Kidney tubule cell (primary cell): ENCODE data around the gene KSR2.

Source experiments
- DNase-seq: peaks from one replicate; pipeline ENCODE4 v3.0.0-alpha.2; 2018; ENCODE audit warnings: low spot score

Gene KSR2

DNA sequence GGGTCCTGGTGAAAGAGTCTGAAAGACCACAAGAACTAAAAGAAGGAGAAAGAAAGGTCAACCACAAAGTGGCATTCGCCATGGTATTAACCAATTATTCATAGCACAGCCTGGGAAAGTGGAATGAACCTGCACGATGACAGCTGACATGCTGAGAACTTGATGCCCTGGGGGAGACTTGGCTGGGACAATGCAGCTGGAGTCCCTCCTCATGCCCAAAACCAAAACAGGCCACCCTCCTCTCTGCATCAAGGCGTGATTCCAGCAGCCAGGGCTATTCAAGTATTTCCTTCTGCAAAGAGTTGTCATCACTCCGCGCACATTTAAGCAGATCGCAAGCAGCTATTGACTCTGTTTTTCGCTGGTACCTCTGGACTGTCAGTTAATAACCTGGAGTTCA, 440.3 kb downstream of the KSR2 start:
- DNase-seq: no peak

DNA sequence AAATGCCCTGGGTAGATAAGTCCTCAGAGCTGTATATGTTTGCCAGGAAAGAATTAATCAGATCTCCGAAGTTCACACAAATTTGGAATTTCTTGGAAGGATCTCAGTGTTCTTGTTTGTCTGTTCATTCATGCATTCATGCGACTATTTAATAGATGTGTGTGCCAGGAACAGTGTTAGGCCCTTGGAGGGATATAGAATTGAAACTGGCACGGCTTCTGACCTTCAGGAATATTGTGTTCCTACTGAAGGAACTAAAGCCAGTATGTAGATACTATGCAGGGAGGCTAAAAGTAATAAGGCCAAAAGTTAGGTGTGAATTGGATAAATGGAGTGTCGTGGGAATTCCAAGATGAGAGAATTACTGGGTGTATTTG, 441.3 kb downstream of the KSR2 start:
- DNase-seq: no peak

- DNase-seq: peak; percentile 26
These were observed 441.9 kb downstream of the KSR2 start for GRCh38 chr12:117526757-117527478.

GRCh38 chr12:117525766-117526165, 443.0 kb downstream of the KSR2 start:
- no peak for DNase-seq

DNA sequence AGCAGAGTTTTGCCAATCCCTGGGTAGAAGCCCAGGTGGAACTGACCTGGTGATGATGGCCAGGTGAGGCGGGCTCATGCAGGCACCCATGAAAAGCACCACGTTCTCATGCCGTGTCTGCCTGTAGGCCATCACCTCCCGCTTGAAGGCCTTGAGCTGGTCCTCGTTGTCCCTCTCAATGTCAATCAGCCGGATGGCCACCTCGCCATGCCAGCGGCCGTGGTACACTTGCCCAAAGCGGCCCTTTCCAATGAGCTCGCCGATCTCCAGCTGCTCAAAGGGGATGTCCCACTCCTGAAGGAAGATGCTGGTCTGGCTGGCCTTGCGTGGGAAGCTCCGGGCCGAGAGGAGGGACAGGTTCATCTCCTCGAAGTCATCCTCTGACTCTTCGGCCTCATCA, 444.0 kb downstream of the KSR2 start:
- DNase-seq: no peak

GRCh38 chr12:117523971-117524370, 444.8 kb downstream of the KSR2 start:
- DNase-seq: no peak

GRCh38 chr12:117522559-117522958, 446.2 kb downstream of the KSR2 start:
- no peak for DNase-seq

DNA sequence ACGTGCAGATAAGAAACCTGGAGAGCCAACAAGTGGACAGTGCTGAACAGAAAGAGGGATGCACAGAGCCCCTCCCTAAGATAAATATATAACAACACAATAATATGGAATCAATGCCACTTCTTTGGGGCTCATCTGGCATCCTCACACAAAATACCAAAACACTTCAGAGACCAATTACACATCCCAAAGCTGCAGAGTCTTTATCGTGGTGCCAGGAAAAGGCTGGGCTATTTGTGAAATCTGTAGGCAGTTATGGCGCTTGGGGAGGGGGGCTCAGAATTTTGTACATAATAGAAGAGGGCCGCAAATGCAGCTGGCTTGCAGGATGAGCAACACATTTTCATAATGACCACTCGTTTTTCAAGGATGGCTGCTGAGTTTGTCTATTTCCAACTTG, 446.9 kb downstream of the KSR2 start:
- DNase-seq: no peak

GRCh38 chr12:117521346-117521745, 447.4 kb downstream of the KSR2 start:
- DNase-seq: no peak

DNA sequence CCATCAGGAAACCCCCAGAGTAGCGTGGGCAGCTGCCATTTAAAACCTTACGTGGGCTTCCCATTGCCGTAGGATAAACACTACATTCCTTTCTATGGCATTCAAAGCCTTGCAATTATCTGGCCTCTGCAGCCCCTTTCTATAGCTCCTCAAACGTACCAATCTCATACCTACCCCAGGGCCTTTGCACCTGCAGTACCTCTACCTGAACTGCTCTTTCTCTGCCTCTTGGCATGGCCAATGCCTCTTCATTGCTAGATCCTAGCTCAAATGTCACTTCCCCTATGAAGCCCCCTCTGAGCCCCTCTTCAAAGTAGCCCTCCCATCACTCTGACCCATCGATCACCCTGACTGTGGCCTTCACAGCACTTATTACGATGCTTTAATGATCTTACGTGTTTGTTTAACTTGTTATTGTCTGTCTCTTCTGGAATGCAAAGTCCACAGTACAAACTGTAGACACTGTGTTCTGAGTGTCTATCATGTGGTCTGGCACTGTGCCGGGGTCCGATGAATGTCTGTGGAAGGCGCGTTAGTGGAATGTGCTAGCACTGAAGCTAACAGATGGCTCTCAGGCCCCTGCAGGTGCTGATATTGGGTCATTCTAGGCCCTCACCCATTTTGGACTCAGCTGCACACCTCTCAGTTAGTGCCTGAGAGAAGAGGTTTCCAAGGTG, 450.1 kb downstream of the KSR2 start:
- DNase-seq: peak; percentile 45

DNA sequence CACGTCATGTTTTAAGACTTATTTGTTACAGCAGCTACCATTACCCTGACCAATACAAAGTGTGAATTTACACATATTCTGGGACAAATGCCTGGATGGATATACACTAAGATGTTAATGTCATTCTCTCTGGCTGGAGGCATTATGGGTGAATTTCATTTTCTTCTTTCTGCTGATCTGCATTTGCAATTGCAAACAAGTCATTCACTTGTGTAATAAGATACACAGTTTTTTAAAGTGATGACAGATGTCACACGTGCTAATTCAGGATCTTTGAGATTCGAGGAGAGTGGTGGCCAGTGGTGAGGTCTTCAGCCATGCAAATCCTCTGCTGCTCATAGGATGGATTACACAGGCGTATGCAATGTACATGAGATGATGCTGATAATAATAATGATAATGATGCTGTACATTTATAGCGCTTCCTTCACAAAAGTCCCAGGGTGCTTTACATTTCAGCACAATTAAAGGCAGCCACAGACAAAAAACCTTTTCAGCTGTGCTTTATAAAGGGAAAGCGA, 451.5 kb downstream of the KSR2 start:
- DNase-seq: no peak

GRCh38 chr12:117516034-117516433, 452.8 kb downstream of the KSR2 start:
- no peak for DNase-seq

- no peak for DNase-seq
These were observed 454.8 kb downstream of the KSR2 start for GRCh38 chr12:117514016-117514415.

DNA sequence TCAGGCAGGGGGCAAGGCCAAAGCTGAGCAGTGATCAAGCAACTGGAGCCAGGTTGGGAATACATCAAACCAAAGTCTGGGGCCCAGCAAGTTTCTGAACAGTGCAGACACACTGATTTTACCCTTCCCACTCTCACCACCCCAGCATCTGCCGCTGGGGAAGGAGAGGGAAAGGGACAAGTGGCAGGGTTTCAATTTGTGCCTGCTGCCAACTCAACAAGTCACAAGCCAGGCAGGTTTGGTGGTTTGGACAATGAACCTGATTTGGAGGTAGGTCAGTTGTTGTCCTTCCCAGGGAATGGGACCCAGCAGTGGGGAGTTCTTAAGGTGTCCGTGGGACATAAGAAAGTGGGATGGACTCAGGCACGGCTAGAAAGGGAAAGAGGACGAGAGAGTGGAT, 455.4 kb downstream of the KSR2 start:
- DNase-seq: no peak

DNA sequence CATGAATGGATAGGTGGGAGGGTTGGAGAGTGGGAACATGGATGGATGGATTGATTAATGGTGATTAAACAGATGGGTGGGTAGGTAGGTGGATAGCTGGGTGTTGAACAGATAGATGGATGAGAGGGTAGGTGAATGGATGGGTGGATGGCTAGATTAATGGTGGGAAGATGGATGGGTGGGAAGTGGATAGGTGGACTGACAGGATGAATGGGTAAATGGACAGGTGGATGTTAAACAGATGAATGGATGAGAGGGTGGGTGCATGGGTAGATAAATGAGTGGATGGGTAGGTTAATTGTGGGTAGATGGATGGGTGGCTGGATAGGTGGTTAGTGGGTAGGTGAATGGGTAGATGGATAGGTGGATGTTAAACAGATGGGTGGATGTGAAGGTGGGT, 460.3 kb downstream of the KSR2 start:
- DNase-seq: no peak

- no peak for DNase-seq
These were observed 461.2 kb downstream of the KSR2 start for GRCh38 chr12:117507548-117507947.

DNA sequence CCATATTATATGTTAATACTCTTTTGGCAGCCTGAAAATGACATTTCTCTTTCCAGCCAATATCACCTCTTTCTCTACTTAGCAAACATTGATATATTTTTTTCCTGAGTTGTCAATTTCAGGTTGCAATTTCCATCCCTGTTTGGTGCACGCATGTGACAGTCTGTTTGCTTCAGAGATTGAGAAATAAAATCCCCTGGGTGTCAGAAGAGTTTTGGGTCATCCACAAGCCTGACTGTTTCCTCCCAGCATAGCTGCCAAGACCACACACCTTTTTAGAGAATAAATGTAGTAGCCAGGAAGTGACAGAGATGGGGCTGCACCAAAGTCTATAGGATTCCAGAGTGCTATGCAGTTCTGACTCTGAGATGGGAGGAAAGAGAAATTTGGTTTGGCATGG, 462.5 kb downstream of the KSR2 start:
- DNase-seq: no peak

- no peak for DNase-seq
These were observed 466.2 kb downstream of the KSR2 start for GRCh38 chr12:117502633-117503032.

DNA sequence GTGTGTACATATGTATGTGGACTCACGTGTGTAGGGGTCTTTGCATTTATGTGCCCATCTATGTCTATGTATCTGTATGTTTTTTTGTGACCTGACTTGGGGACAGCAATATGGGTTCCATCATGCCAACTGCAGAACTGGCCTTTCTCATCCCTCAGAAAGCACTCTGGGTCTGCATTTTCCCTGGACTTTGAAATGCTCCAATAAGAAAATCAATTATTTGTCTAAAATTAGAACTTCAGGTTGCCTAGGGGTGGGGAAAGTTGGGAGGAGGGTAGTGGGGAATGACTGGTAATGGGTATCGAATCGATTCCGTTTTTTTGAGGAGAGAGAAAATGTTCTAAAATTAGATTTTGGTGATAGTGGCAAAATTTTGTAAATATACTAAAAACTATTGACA, 466.6 kb downstream of the KSR2 start:
- no peak for DNase-seq

DNA sequence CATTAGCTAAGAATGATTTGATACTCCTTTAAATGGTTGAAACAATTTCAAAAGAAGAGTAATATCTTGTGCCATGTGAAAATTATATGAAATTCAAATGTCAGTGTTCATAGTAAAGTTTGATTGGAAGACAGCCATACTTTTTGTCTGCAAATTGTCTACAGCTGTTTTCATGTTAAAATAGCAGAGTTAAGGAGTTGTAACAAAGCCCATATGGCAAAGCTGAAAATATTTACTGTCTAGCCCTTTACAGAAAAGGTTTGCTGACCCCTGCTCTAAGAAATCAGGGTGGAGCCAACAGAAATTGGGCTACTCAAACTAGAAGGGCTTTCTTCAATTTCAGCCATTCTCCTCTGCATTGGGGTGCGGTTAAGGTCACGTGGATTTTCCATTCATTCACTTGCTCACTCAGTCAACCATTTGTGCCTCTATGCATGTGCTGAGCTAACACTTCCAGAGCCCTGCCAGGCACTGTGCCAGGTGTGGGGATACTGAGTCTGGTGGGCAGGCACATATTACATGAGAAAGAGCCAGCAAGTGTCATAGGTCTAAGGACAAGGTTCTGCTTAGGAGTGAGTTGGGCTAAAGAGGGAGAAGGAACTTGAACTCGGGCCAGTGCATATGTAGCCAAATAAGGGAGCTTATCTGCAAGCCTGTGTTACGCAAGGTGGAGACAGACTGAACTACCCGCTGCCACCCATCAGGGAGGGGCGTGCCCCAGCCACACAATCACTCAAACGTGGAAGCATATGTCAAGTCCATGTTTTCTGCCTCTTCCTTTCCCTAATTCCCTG, 467.5 kb downstream of the KSR2 start:
- no peak for DNase-seq

DNA sequence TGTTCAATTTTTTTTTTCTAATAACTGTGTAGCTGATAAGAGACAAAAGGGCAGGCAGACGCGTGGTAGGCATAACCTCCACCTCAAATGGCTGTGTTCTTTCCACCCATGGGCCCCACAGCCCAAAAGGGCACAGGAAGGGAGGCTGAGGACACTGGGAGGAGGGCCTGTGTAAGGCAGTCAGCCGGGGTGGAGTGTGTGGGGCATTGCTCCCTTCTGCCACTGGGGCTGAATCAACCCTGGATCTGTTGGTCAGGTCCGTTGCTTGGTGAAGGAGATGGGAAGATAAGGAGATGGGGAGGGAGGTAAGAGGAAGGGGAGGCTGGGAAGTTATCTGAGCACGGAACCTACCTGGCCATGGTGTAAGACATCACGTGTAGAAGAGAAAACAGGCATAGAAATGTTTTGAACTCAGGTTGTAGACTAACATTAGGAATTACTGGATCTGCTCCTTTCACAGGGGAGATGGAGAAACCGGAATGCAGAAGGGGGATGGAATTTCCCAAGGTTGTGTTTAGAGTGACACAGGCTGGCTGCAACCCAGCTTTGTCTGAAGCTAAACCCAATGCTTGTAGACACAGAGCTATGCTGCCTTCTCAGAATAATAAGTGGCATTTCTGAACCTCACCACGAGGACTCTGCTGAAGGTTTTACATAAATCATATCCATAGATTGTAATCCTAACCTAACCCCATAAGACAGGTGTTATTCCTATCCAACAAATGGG, 468.9 kb downstream of the KSR2 start:
- no peak for DNase-seq

GRCh38 chr12:117498880-117499279, 469.9 kb downstream of the KSR2 start:
- no peak for DNase-seq
